ENCODE measurements around the gene ESRP2.
A peak's percentile ranks its signal among the peaks of the same experiment; 100 is the strongest.

ESRP2 gene

DNA sequence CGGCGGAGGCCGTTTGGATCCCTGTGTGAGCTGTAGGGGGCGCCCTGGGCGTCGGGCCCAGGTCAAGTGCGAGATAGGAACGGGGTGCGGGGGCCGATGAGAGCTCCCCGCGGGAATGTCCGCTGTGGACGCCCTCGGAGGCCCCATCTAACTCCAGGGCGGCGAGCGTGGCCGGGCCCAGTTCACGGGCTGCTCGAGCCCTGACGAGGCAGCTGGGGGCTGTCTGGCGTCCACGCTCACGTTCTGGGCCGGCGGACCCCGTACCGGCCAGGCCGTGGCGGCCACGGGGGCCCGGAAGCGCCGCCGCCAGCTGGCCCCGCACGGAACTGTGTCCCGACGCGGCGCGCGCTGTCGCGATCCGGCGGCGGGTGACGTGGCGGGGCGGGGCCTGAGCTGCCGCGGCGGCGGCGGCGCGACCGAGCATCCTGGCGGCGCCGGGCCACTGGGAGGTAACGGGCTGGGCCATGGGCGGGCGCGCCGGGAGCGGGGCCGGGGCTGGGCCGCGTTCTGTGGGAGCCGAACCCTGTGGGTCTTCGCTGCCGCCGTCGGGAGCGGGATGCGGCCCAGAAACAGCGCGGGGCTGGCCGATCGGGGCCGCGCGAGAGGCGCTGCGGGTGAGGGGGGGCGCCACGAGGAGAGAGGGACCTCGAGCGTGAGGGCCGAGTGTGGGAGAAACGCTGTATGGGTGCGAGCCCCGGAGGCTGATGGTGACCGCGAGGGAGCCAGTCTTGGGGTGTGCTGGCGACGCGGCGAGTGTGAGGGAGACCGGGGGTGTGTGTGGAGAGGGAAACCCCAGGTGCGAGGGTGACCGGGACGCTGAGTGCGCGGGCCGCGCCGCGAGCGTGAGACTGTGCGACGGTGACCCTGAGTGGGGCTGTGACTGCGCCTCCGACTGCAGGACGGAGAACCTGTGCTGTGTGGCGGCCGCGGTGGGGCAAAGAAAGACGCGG, 28.5 kb upstream of the ESRP2 start, which contains the start of gene SLC7A6:
Gene SLC7A6 (plus strand): TSS at position 399 of the 950 bp plus-strand sequence. CDS start 10,201 bp downstream, outside the sequence.
- DNase-seq, result peak in 44 of 56 donors; percentile 12 to 74 (median 55)

DNA sequence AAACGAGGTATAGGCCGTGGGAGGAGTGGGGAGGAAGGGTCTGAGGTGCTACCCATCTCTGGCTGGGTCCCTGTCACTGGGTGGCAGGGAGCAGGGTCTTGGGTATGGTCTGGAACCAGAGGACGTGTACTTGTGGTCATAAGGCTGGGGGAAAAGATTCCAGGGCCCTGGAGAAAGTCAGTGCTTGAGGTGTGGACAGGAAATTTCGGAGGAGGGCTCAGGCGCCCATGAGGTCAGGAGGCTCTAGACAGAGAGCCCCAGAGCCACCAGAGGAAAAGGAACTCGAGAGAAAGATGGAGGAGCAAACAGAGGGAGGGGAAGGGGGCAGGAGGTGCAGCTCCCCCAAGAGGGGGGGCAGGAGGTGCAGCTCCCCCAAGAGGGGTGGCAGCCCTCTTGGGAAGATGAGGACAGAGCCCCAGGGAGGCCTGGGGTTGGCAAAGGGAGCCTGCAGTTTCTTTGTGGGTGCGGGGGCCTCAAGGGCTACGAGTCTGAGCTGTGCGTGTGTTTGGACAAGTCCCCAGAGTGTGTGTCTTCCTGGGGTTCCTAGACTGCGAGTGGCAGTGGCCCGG, 27.7 kb upstream of the ESRP2 start:
- DNase-seq, result no peak

DNA sequence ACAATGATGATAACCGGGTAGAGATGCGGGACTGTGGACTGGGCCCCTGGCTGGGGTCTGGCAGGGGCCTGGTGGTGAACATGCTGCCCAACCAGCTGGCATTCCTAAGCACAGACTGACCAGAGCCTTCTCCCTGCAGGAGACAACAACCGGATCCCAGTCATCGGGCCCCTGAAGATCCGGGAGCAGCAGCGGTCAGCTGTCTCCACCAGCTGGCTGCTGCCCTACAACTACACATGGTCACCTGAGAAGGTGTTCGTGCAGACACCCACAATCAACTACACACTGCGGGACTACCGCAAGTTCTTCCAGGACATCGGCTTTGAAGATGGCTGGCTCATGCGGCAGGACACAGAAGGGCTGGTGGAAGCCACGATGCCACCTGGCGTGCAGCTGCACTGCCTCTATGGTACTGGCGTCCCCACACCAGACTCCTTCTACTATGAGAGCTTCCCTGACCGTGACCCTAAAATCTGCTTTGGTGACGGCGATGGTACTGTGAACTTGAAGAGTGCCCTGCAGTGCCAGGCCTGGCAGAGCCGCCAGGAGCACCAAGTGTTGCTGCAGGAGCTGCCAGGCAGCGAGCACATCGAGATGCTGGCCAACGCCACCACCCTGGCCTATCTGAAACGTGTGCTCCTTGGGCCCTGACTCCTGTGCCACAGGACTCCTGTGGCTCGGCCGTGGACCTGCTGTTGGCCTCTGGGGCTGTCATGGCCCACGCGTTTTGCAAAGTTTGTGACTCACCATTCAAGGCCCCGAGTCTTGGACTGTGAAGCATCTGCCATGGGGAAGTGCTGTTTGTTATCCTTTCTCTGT, 23.3 kb upstream of the ESRP2 start:
- DNase-seq, result no peak

DNA sequence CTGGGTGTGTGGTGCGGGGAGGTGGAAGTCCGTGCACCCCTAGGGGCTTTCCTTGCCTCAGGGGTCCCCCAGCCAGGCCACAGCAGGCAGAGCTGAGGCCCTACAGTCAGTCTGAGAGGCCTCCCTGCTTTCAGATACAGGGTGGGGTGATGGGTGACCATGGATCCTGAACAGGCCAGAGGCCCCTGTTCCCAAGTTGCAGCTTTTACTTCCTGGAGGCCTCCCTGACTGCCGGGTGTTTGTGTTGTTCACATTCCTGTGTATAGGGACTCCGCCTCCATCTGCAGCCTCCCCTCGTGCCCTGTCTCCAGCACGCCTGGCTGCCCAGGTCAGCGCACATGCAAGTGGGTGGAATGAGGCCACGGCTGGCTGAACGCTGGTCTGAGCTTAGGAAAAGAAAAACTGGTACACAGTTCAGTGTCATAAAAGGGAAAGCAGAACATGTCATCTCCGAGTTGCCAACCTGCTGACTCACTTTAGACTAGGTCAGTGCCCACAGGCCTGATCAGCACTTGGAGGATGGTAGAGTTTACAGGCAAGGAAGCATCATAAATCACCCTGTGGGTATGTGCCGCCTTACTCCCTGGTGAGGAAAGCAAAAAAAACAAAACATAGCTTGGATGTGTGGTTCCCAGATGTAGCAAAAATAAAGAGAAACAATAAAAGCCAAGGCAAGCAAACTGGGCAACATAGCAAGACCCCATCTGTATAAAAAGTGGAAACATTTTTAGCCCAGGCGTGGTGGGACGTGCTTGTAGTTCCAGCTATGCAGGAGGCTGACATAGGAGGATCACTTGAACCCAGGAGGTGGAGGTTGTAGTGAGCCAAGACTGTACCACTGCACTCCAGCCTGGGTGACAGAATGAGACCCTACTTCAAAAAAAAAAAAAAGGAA, 22.2 kb upstream of the ESRP2 start:
- no peak for DNase-seq

DNA sequence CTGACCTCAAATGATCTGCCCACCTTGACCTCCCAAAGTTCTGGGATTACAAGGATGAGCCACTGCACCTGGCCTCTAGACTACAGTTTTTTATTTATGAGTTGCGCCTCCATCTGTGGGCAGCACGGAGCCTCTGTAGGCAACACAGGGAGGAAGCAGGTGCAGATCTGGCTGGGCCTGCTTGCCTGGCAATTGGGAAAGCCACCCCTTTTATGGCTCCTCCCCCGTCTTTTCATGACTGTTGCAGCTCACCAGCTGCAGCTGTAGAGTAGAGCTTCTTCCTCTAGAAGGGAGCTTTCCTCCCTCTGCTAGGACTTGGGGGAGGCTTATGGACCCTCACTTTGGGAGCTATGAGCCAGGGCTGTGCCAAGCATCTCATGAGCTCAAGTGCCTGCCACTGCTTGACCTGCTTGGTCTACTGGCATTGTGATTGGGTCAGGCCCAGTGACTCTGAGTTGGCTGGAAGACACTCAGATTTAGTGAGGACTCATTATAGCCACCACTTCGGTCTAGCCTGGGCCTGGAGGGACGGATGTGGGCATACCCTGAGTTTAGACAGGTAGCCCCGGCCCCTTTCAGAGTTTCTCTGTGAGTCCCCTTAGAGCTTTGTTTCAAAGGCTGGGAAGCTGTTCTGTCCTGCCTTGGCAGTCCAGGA, 21.5 kb upstream of the ESRP2 start:
- DNase-seq, result peak in 12 of 56 donors; percentile 8 to 60 (median 28)

DNA sequence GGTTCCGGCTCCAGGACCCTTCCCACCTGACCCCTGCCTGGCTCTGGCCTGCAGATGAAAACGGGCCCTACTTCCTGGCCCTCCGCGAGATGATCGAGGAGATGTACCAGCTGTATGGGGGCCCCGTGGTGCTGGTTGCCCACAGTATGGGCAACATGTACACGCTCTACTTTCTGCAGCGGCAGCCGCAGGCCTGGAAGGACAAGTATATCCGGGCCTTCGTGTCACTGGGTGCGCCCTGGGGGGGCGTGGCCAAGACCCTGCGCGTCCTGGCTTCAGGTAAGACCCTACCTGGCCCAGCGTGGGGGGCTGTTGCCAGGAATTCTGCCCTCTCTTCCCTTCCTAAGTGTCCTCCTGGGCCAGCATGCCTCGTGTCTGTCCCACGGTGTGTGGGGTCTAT, 19.8 kb upstream of the ESRP2 start:
- DNase-seq, result no peak

DNA sequence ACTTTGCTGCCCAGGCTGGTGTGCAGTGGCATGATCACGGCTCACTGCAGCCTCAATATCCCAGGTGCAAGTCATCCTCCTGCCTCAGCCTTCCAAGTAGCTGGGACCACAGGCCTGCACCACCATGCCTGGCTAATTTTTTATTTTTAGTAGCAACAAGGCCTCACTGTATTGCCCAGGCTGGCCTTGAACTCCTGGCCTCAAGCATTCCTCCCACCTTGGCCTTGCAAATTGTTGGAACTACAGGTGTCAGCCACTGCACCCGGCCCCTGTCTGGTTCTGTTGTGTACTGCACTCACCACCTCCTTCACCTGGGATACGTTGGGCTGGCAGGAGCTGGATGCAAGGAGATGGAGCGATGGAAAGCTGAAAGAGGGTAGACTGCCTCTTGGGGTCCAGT, 17.8 kb upstream of the ESRP2 start:
- no peak for DNase-seq

DNA sequence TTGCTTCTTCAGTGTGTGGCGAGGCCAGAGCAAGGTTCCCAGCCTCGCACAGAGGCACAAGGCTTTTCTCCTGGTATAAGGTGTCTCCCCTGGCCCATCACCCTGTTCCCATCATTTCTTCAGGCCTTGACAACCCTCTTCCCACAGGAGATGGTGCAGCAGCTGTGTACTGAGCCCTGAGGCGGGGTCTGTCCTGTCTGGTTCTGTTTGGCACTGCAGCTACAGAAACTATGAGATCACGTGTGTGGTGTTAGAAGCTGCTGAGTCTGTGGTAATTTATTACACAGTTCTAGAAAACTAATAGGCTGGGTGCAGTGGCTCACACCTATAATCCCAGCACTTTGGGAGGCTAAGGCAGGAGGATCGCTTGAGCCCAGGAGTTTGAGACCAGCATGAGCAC, 16.5 kb upstream of the ESRP2 start:
- DNase-seq, result no peak

DNA sequence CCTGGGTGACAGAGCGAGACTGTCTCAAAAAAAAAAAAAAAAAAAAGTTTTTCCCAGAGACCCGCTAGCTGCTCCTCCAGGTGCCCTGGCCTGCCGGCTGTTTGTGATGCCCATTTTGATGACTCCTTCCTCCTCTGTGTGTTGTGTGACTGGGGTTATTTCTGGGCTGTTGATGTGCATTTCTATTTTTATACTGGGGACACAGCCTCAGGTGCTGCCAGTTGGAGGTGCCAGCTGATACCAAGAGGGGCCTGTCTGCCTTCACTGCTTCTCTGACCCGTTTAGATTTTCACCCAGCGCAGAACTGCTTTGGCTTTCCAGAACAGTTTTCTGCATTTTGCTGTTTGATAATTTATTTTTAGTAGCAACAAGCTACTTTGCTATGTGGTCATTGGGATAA, 15.9 kb upstream of the ESRP2 start:
- DNase-seq, result no peak

DNA sequence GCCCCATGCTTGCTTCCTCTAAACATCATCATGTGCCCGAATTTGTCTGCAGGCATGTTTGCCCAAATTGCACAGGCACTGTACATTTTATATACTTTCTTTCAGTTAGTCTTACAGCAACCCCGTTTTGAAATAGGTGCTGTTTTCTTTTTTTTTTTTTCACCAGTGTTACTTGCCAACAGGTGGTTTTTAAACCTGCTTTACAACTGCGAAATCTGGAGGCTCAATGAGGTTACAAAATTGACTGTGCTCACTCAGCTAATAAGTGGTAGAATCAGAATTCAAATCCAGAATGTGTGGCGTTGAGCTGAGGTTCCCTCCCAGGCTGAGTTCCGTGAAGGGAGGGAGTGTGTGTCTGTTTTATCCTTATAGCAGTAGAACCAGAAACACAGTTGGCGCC, 15.0 kb upstream of the ESRP2 start:
- DNase-seq, result no peak

DNA sequence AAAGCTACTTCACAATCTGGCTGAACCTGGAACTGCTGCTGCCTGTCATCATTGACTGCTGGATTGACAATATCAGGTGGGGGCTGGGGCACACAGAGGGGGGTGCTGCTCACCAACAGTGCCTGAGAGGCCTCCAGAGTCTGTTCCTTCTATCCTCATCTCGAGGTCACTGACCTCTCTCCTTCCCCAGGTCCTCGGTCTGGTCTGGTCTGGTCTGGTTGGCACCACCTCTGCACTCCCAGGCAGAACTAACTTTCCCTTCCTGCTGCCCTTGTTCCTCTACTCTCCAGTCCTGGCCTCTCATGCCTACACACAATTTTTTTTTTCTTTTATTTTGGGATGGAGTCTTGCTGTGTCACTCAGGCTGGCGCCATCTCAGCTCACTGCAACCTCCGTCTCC, 13.4 kb upstream of the ESRP2 start:
- DNase-seq, result no peak

DNA sequence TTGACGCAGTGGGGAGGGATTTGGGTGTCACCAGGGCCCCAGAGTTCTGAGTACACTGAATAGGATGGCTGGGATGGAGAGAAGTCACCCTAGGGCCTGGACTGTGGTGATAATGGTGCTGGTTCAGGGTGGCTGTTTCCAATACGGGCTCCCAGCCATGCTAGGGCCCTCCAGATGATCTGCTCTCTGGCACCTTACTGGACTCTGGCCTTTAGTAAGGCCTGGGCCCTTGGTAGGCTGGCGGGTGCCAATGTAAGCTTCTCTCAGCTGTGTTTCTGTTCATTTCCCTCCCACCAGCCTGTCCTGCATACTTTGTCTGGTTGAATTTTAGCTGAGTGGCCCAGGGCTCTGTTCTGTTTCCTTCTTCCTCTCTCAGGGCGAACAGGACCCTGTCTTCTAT, 12.0 kb upstream of the ESRP2 start:
- DNase-seq, result no peak

DNA sequence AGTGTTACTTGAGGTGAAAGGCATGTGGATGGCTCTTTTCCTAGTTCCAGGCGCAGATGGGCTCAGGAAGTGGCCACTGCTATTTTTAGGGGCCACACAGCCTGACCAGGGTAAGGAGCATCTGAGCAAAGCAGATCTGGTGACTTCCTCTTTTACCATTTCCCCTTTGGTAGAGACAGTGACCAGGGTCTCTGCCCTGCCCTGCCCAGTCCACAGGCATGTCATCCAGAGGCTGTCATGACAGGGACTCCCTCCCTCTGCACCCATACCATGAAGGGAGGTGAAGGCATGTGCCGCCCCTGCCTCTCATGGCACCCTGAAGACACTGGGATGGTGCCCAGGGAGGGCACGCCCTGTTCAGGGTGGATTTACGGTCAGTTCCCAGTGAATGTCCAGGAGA, 11.5 kb upstream of the ESRP2 start:
- DNase-seq, result peak in 9 of 56 donors; percentile 9 to 51 (median 20)

DNA sequence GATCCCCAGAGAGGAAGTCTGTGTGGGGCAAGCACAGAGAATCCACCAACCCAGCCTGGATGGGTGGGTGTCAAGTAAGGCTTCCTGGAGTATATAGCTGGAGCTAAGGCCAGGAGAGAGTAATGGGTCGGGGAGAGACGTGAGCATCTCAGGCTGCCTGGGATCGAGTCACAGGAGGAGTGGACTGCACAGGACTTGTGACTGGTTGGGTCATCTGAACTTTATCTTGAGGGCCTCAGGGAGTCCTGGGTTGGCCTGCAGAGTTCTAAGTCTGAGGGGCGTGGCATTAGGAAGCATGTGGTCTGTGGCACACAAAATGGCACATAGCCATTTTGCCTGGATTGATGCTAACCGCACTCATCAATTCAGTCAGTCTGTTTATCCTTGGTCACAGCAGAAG, 10.7 kb upstream of the ESRP2 start:
- no peak for DNase-seq

DNA sequence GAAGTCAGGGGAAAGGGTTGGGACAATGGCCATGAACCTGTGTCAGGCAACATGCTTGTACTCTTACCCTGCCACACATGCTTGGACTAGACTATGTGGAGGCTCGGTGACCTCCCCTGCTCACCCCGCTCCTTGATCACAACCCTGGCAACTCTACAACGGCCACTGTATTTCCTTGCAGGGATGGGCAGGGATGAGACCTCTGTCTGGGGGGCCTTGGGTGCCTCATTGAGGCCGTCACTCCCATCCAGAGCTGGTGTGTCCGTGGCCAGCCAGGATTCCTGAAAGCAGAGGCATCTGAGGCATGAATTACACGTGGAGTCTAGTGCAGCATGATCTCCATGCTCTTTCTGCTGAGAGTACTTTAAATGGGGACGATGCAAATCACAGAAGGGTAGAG, 10.2 kb upstream of the ESRP2 start:
- no peak for DNase-seq

DNA sequence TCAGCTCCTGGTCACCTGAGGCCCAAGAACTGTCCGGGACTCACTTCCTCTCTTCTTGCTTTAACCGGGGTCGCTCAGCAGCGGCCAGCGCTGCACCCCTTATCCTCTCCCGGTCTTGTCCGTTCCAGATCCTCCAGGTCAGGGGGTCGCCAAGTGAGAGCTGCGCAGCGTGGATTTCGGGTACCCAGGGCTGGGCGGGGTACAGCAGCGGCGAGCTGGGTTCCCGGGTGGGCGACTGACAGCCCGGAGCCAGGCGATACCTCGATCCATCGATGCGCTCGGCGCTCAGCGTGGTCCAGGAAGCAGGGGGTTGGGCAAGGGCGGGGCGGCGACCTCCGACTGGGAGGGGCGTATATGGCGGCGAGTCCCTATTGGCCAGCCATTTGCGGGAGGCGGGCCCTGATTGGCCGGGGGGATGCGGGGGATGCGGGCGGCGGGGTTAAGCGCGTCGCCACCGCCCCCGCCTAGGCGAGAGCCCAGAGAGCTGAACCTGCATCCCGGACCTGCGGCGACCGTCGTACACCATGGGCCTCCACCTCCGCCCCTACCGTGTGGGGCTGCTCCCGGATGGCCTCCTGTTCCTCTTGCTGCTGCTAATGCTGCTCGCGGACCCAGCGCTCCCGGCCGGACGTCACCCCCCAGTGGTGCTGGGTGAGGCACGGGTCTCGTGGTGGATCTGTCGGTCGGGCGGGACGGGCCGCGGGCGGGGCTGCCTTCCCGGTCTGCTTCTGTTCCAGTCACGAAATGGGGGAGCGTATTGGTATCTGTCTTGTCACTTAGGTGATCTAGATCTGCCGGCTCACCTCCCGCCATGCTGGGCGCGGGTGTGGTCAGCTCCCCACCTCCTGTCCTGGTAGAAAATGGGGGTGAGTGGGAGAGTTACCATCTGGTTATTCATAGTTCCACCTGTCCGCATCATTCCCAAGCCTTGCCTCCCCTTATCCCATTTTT, 9.3 kb upstream of the ESRP2 start, which contains the start of gene PLA2G15:
Gene PLA2G15 (plus strand): TSS at position 471 of the 951 bp plus-strand sequence. CDS start 54 bp downstream, at position 525.
- peak; percentile 53 to 97 (median 92) for DNase-seq

DNA sequence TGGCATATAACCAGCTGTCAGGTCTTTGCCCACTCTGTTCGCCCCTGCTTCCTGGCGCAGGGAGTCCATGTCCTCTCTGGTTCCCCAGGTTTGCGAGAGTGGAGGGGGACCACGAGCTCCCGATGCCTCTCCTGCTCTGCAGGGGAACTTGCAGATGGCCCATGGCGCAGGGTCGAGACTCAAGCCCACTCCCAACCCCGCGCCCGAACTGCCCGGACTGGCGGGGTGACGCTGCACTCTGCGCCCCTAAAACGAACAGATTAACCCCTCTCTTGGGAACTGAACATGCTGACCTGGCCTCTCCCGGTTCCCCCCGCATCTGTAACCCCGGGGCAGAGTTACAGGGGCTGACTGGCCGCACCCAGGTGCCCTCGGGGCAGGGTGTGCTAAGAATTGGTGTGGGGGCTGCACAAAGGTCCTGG, 8.6 kb upstream of the ESRP2 start:
- DNase-seq, result no peak

DNA sequence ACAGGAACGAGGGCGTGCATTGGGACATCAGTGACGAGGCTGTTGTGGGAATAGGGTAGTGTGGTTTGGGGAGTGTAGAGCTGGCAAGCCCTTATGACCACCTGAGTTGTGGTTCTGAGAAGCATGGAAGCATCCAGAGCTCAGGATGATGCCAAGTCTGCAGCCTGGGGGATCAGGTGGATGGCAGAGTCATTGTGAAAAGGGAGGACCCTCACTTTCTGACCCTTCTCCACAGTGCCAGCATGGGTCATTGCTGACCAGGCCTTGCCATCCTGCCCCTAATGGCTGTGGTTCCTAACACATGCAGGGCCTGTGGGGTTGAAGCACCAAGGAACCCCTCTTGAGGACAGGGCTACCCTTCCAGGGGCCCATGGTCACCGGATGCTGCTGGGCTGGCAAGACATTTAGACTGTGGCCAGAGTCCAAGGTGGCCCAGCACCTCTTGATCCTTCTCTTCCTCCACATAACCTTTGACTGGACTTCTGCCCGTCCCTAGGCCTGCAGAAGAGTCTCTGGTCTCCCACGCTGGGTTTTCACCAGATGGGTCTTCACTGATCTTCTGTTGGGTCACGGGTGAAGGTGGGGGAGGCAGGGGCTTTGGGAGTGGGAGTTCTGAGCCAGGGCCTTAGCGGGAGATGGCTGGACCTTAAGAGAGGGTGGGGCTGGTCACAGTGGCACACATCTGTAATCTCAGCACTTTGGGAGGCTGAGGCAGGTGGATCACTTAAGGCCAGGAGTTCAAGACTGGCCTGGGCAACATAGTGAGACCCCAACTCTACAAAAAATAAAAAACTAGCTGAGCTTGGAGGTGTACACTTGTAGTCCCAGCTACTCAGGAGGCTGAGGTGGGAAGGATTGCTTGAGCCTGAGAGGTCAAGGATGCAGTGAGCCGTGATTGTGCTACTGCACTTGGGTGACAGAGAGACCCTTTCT, 7.3 kb upstream of the ESRP2 start:
- no peak for DNase-seq

All from amygdala (tissue), 56 donors.